GM08714 (cell line): ENCODE results near the gene DENND5B.
A peak's percentile ranks its signal among the peaks of the same experiment; 100 is the strongest.

Source experiments
- H3K4me3 ChIP-seq: fragments of 200-500 bp; sonication (Bioruptor generic); 2 replicates; pipeline ENCODE4 v1.5.1; 2014; ENCODE audit warnings: mild to moderate bottlenecking, low read length, inconsistent platforms
- ZNF274 ChIP-seq: IDR thresholded peaks from 2 replicates; pipeline ENCODE4 v1.6.1; 2012; ENCODE audit warnings: mild to moderate bottlenecking, low read depth, low read length

Gene DENND5B

GRCh38 chr12:31603546-31604009 is 12.6 kb upstream of the DENND5B start:
- peak overlapping the region; percentile 11; the same call in 1 of the 2 replicates for H3K4me3 ChIP-seq
- TF ChIP-seq ZNF274: no peak

GRCh38 chr12:31600750-31601149 is 9.8 kb upstream of the DENND5B start:
- no peak overlapping the region for H3K4me3 ChIP-seq
- TF ChIP-seq ZNF274: no peak

DNA sequence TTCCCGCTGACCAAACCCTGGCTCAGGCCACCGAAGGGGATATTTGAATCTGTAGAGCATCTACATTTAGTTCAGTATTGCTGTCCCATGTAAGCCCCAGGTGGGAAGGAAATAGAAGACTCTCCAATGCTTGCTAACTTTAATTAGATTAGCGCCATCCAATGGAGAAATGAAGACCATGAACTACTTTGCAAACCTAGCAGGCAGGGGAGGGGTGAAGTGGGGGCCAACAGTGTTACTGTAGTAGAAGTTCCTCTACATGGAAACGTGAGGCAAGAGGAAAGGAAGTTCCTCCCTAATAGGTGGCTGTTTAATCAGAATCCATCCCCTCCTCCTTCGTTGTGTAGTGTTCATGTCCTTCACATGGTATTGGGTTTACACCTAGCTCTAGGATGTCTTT is 9.3 kb upstream of the DENND5B start:
- TF ChIP-seq ZNF274: no peak

DNA sequence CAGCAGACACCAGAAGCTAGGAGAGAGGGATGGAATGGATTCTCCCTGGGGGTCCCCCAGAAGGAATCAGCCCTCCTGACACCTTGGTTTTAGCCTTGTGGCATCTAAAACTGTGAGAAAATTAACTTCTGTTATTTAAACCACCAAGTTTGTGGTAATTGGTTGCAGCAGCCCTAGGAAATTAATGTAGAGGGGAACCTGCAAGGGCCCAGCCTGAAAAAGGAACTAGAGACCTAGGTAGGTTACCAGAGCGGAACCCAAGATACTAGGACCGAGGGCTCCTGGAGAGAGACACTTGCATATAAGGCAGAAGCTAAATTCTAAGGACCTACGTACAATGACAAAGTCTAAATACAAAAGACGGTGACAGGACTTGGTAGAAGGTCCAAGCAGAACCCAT is 8.1 kb upstream of the DENND5B start:
- H3K4me3 ChIP-seq: peak overlapping the region; percentile 7; the same call in 1 of the 2 replicates
- no peak for TF ChIP-seq ZNF274

More for the DNA sequence above, 9.3 kb upstream of the DENND5B start:
- no peak overlapping the region for H3K4me3 ChIP-seq

- TF ChIP-seq ZNF274: no peak
- no peak overlapping the region for H3K4me3 ChIP-seq
Measured at GRCh38 chr12:31597066-31597465, 6.1 kb upstream of the DENND5B start.

- no peak for TF ChIP-seq ZNF274
- no peak overlapping the region for H3K4me3 ChIP-seq
Measured at GRCh38 chr12:31594681-31595080, 3.7 kb upstream of the DENND5B start.

GRCh38 chr12:31591380-31591901 is 505 bp upstream of the DENND5B start:
- peak overlapping the region; percentile 72; the same call in 1 of the 2 replicates for H3K4me3 ChIP-seq
- TF ChIP-seq ZNF274: no peak

- TF ChIP-seq ZNF274: no peak
- peak overlapping the region; percentile 72 for H3K4me3 ChIP-seq
Measured at GRCh38 chr12:31589904-31590641, 863 bp downstream of the DENND5B start.

GRCh38 chr12:31589598-31589903 is 1.4 kb downstream of the DENND5B start:
- H3K4me3 ChIP-seq: peak overlapping the region; percentile 72
- no peak for TF ChIP-seq ZNF274

DNA sequence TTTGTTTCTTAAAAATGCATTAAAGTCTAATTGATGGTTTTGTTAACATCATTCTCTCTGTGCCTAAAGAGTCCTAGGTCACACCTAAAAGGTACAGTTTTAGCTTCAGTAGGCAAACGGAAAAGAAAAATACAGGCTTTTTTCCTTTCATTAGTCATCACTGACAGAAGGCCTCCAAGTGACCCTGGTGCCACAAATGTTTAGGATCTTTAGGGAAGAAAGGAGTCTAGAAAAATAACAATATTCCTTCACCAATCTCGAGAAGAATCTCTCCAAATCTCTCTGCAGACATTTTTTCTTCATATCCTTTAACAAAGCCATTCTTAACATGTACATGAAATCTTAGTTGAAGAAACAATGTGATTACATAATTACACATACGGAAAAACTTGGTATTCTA is 2.0 kb downstream of the DENND5B start:
- H3K4me3 ChIP-seq: no peak overlapping the region; the same call in 1 of the 2 replicates
- no peak for TF ChIP-seq ZNF274

DNA sequence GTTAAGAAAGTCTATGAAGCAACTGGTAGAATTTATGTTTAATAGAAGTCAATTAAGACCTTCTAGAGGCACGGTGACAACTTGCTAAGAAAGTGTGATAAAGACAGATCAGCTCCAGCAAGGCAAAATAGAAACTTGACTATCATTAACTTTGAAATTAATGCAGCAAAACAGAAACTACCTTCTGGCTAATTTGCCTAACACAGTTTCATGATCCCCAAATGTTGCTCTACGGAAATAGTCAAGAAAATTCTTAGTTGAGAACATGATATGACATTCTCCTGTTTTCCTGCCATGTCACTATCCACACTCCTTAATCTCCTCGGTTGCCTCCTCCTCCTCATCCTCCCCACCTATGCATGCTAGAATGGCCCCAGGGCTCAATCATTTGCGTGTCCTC is 4.2 kb downstream of the DENND5B start:
- no peak for TF ChIP-seq ZNF274
- H3K4me3 ChIP-seq: peak overlapping the region; percentile 56; the same call in 1 of the 2 replicates

GRCh38 chr12:31585895-31586294 is 5.0 kb downstream of the DENND5B start:
- no peak overlapping the region for H3K4me3 ChIP-seq
- no peak for TF ChIP-seq ZNF274

DNA sequence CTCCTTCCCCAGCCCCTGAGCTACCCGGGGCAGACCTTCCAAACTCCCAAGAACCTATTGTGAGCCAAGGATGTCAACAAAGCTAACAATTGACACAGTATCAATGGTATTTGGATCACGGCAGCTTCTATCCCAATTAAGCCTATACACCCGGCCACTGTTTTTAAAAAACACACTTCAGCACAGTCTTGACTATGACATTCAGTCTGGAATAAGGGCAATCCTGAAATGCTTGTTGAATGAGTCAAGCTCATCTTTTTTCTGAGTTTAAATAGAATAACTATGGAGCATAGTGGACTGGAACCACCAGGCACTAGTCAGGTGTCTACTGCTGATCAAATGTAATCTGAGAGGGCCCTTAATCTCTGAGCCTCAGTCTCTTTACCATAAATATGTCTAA is 5.7 kb downstream of the DENND5B start:
- peak overlapping the region; percentile 11; the same call in 1 of the 2 replicates for H3K4me3 ChIP-seq
- no peak for TF ChIP-seq ZNF274

DNA sequence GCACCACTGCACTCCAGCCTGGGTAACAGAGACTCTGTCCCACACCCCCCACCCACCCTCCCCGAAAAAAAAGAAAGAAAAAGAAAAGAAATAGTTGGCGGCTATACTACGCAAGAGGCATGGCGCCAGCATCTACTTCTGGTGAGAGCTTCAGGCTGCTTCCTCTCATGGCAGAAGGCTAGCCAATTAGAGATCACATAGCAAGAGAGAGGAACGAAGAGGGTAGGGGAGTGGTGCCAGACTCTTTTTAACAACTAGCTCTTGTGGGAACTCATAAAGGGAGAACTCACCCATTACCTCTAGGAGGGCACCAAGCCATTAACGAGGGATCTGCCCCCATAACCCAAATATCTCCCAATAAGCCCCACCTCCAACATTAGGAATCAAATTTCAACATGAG is 6.2 kb downstream of the DENND5B start:
- no peak for TF ChIP-seq ZNF274
- H3K4me3 ChIP-seq: no peak overlapping the region; the same call in 1 of the 2 replicates

DNA sequence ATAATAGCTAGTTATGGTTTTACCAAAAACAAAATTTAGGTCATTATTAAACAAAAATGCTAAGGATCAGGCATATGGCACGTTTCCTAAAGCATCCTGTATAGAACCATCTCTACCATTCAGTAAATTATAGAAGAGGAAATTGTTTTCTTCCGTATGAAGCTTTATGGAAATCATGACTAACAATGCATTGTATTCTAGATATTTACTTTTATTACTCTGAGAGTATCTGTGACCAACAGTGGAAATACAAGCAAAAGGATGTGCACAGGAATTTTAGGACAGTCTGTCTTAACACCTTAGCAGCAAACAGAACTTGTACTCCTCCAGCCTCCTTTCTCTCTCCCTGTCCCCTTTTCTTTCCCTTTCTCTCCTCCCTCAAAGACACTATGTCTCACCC is 7.1 kb downstream of the DENND5B start:
- no peak overlapping the region for H3K4me3 ChIP-seq
- TF ChIP-seq ZNF274: no peak

GRCh38 chr12:31582155-31582554 is 8.8 kb downstream of the DENND5B start:
- no peak for TF ChIP-seq ZNF274
- no peak overlapping the region for H3K4me3 ChIP-seq

- TF ChIP-seq ZNF274: no peak
- H3K4me3 ChIP-seq: no peak overlapping the region
Measured at GRCh38 chr12:31578632-31579031, 12.3 kb downstream of the DENND5B start.
